HEK293 (cell line): ENCODE results near the gene OPCML.

Experiments
- CTCF ChIP-seq: fragments of 450-650 bp; formaldehyde crosslinking; IDR thresholded peaks from 2 replicates; pipeline ENCODE4 v1.5.1; 2016; ENCODE audit warnings: missing biosample characterization, missing genetic modification characterization
- HOXD13 ChIP-seq: sonication (generic); formaldehyde crosslinking; IDR thresholded peaks from 2 replicates; pipeline ENCODE4 v1.8.0; 2022; ENCODE audit warnings: missing genetic modification reagents, borderline replicate concordance
- KLF16 ChIP-seq: fragments of 450-650 bp; formaldehyde crosslinking; IDR thresholded peaks from 2 replicates; pipeline ENCODE4 v1.5.1; 2017; ENCODE audit warnings: missing biosample characterization, missing genetic modification characterization
- MZF1 ChIP-seq: fragments of 450-650 bp; formaldehyde crosslinking; IDR thresholded peaks from 2 replicates; pipeline ENCODE4 v1.5.1; 2017; ENCODE audit warnings: missing biosample characterization, missing genetic modification characterization, borderline replicate concordance
- PRDM4 ChIP-seq: fragments of 450-650 bp; formaldehyde crosslinking; IDR thresholded peaks from 2 replicates; pipeline ENCODE4 v1.5.1; 2017; ENCODE audit warnings: missing biosample characterization, missing genetic modification characterization
- ZNF112 ChIP-seq: fragments of 450-650 bp; formaldehyde crosslinking; IDR thresholded peaks from 2 replicates; pipeline ENCODE4 v1.5.0; 2017; ENCODE audit warnings: missing biosample characterization, missing genetic modification characterization
- ZNF132 ChIP-seq: fragments of 450-650 bp; formaldehyde crosslinking; IDR thresholded peaks from 2 replicates; pipeline ENCODE4 v1.5.1; 2017; ENCODE audit warnings: missing biosample characterization, missing genetic modification characterization, borderline replicate concordance
- ZNF175 ChIP-seq: fragments of 450-650 bp; formaldehyde crosslinking; IDR thresholded peaks from 2 replicates; pipeline ENCODE4 v1.5.1; 2016; ENCODE audit warnings: missing biosample characterization, missing genetic modification characterization
- ZNF335 ChIP-seq: fragments of 450-650 bp; formaldehyde crosslinking; conservative IDR thresholded peaks from 2 replicates; pipeline ENCODE4 v1.5.1; 2016; ENCODE audit warnings: missing biosample characterization, missing genetic modification characterization
- ZNF416 ChIP-seq: fragments of 450-650 bp; formaldehyde crosslinking; IDR thresholded peaks from 2 replicates; pipeline ENCODE4 v1.5.1; 2016; ENCODE audit warnings: missing biosample characterization, missing genetic modification characterization

GRCh38 chr11:133263332-133263731 is 269.0 kb downstream of the OPCML start:
- TF ChIP-seq CTCF (tag by site-specific recombination) = no peak
- TF ChIP-seq ZNF416 = no peak
- TF ChIP-seq PRDM4 (tag by site-specific recombination) = no peak
- no peak for TF ChIP-seq MZF1 (tag by site-specific recombination)
- no peak for TF ChIP-seq ZNF112 (tag by site-specific recombination)
- TF ChIP-seq HOXD13 (CRISPR knock-in tag) = no peak
- TF ChIP-seq KLF16 (tag by site-specific recombination) = no peak
- TF ChIP-seq ZNF175 (tag by site-specific recombination) = no peak
- TF ChIP-seq ZNF132 (tag by site-specific recombination) = no peak
- no peak for TF ChIP-seq ZNF335
